Psoas muscle (tissue), 8 donors: ENCODE measurements around the gene GLI1. TPM values are rescaled to one million over a fixed set of nuclear protein-coding genes. Genes with fewer than 3 reads are reported as not detected.

ENCODE experiments used
- ATAC-seq, 4 donors: fragments of 200-7000 bp; cut with Tn5 transposase; one replicate each; pipeline ENCODE4 v1.9.1; 2020; ENCODE audit warnings: moderate library complexity in 3 of 4, mild to moderate bottlenecking in 2 of 4
- DNase-seq, 2 donors: peaks; one replicate each; pipeline ENCODE4 v3.0.0-alpha.2; 2020
- H3K27ac ChIP-seq: fragments of 200-600 bp; one replicate; pipeline ENCODE4 v1.8.0; 2022
- H3K27me3 ChIP-seq, 3 donors: fragments of 200-600 bp in 1 of 3; one replicate each; pipeline versions ENCODE4 v1.6.1 to v1.8.0; 2013 to 2022; ENCODE audit warnings: low read length in 2 of 3, mild to moderate bottlenecking in 2 of 3, moderate library complexity in 1 of 3; ENCODE audit not compliant: insufficient read depth in 3 of 3
- H3K36me3 ChIP-seq, 2 donors: fragments of 200-600 bp in 1 of 2; one replicate each; pipeline versions ENCODE4 v1.6.1 to v1.8.0; 2013 to 2022; ENCODE audit warnings: low read depth in 1 of 2, mild to moderate bottlenecking in 1 of 2, moderate library complexity in 1 of 2; ENCODE audit not compliant: insufficient read depth in 1 of 2
- H3K4me1 ChIP-seq: fragments of 200-600 bp; one replicate; pipeline ENCODE4 v1.8.0; 2022
- H3K4me3 ChIP-seq: fragments of 200-600 bp; one replicate; pipeline ENCODE4 v1.8.0; 2022; ENCODE audit warnings: mild to moderate bottlenecking
- H3K9me3 ChIP-seq: fragments of 200-600 bp; one replicate; pipeline ENCODE4 v1.8.0; 2022
- CTCF ChIP-seq: fragments of 200-600 bp; IDR thresholded peaks from one replicate; pipeline ENCODE4 v1.8.0; 2022; ENCODE audit warnings: antibody characterized with exemption
- WGBS, 3 donors: extraction: QIAGEN DNeasy Blood & Tissue Kit; methylation state at CpG; one replicate each; pipeline versions ENCODE4 v1.1.6 to v1.1.7; 2013; 5-methylcytosine and 5-hydroxymethylcytosine counted together
- intact Hi-C, 2 donors: fragments of 100-400 bp; cut with DNase I; formaldehyde crosslinking; loops; one replicate each; pipeline versions ENCODE4 v1.11.0 to v1.14.2; 2022
- polyA plus RNA-seq, 3 donors: library from polyadenylated mRNA; stranded (reverse); fragments of 200-250 nt; gene quantifications; one replicate each; pipeline ENCODE4 v1.2.3, GENCODE V29; 2013
- total RNA-seq, 4 donors: library from RNA; stranded (reverse); fragmentation: NEBNext Ultra II Directional in 2 of 4; extraction: Animal tissue kit (Norgen Biotek cat#: 25700) in 2 of 4; gene quantifications; one replicate each; pipeline versions ENCODE4 v1.2.1 to v1.2.4, GENCODE V29; 2021 to 2023
- donor health status: healthy with polysubstance abuse.
- donor health status: DM: no; HTN: no; CAD: no; lungs with moderate emphysema.
- donor health status: Bipolar disorder and iron deficiency.
- donor health status: healthy.
- donor health status: DM: yes; HTN: yes; CAD: no.
- donor health status: DM: no; HTN: no; CAD: no.
- donor health status: DM: no; HTN: no; CAD: no.
- donor health status: DM: yes; HTN: yes; CAD: no.

Gene GLI1
- total and polyA plus RNA-seq, 7 donors = 0.07 to 0.86 (median 0.29) TPM; not detected in 1

- TF ChIP-seq CTCF = no peak
- ATAC-seq (no peak), DNase-seq (no peak)
- no peaks in the 10 kb centered on the region for H3K9me3 ChIP-seq
- H3K4me1 ChIP-seq = peaks cover 35% of the 10 kb centered on the region
- peak overlapping the region; percentile 100 for H3K27ac ChIP-seq
- H3K36me3 ChIP-seq = peaks cover 11 to 48% of the 10 kb centered on the region in 2 donors
- no peaks in the 10 kb centered on the region for H3K27me3 ChIP-seq
- 23 to 55% (median 29%) methylated on average over 8 of the region's 8 CpGs for WGBS, 3 donors
- intact Hi-C loops = no loop called here
- H3K4me3 ChIP-seq = peak overlapping the region; percentile 96
Observed at GRCh38 chr12:57518176-57518919, 58.8 kb downstream of the GLI1 start.

GRCh38 chr12:57518920-57519795 is 59.6 kb downstream of the GLI1 start:
- WGBS, 3 donors = 14 to 27% (median 17%) methylated on average over 7 of the region's 7 CpGs
- ATAC-seq = no peak
- DNase-seq = peak; percentile 55 to 76
- Histone ChIP-seq H3K36me3 (peaks cover 11 to 43% of the 10 kb centered on the region in 2 donors), H3K4me3 (peak overlapping the region; percentile 96), H3K4me1 (peaks cover 42% of the 10 kb centered on the region), H3K27me3 (no peaks in the 10 kb centered on the region), H3K9me3 (no peaks in the 10 kb centered on the region), H3K27ac (peak overlapping the region; percentile 100)
- no peak for TF ChIP-seq CTCF
- intact Hi-C loops = no loop called here

- intact Hi-C loops = loop anchor here in 1 of 2 donors (5.0 kb wide), 1 partner anchor 32 kb away; the partner anchor contains the start of gene MARS1
- no peak for DNase-seq
- no peak for ATAC-seq
- Histone ChIP-seq H3K4me1 (peaks cover 47% of the 10 kb centered on the region), H3K36me3 (peaks cover 11 to 43% of the 10 kb centered on the region in 2 donors), H3K4me3 (peak overlapping the region; percentile 96), H3K9me3 (no peaks in the 10 kb centered on the region), H3K27me3 (no peaks in the 10 kb centered on the region), H3K27ac (peak overlapping the region; percentile 100)
- WGBS, 3 donors = 0% methylated on average over 8 of the region's 8 CpGs
- TF ChIP-seq CTCF = no peak
Observed at GRCh38 chr12:57519796-57520052, 60.1 kb downstream of the GLI1 start.

- Histone ChIP-seq H3K36me3 (peaks cover 11 to 43% of the 10 kb centered on the region in 2 donors), H3K4me1 (peaks cover 50% of the 10 kb centered on the region), H3K27ac (peak within 1 kb of the TSS; percentile 100), H3K4me3 (peak within 1 kb of the TSS; percentile 96), H3K9me3 (no peaks in the 10 kb centered on the region), H3K27me3 (no peaks in the 10 kb centered on the region)
- TF ChIP-seq CTCF = no peak
- intact Hi-C loops = loop anchor here in 1 of 2 donors (5.0 kb wide), 1 partner anchor 33 kb away; the partner anchor contains the start of gene MARS1
- peak; percentile 100 for DNase-seq
- WGBS, 3 donors = 1% methylated on average over 41 to 52 of the region's 52 CpGs
- peak; percentile 81 to 85 (median 82) for ATAC-seq
Observed at GRCh38 chr12:57520053-57520818, 60.7 kb downstream of the GLI1 start, which contains the start of gene DDIT3. Gene DDIT3, minus strand, starts transcription at chr12:57520514. Its CDS starts 3,108 bp downstream, at chr12:57517406.
